ENCODE data around the gene NHLRC4.

Gene NHLRC4

GRCh38 chr16:576823-577201, 10.0 kb downstream of the NHLRC4 start:
- no peak for TF ChIP-seq CTCF (IDR thresholded peaks at IDR 0.05)
- Mint-ChIP-seq H3K27ac (no peak overlapping the region), H3K9me3 (no peaks in the 10 kb centered on the region), H3K27me3 (ENCODE audit: low read depth, poor library complexity) (no peaks in the 10 kb centered on the region), H3K4me1 (peaks cover 8% of the 10 kb centered on the region), H3K36me3 (ENCODE audit: low read depth) (no peaks in the 10 kb centered on the region), H3K4me3 (no peak overlapping the region)
- DNase-seq: no peak

GRCh38 chr16:577796-578195, 11.0 kb downstream of the NHLRC4 start:
- no peak for DNase-seq
- Mint-ChIP-seq H3K27ac (no peak overlapping the region), H3K4me3 (no peak overlapping the region), H3K36me3 (ENCODE audit: low read depth) (no peaks in the 10 kb centered on the region), H3K4me1 (peaks cover 5% of the 10 kb centered on the region), H3K27me3 (ENCODE audit: low read depth, poor library complexity) (no peaks in the 10 kb centered on the region), H3K9me3 (no peaks in the 10 kb centered on the region)
- TF ChIP-seq CTCF (IDR thresholded peaks at IDR 0.05): no peak

- no peak for TF ChIP-seq CTCF (IDR thresholded peaks at IDR 0.05)
- Mint-ChIP-seq H3K9me3 (no peaks in the 10 kb centered on the region), H3K4me1 (peaks cover 5% of the 10 kb centered on the region), H3K27me3 (ENCODE audit: low read depth, poor library complexity) (no peaks in the 10 kb centered on the region), H3K27ac (no peak overlapping the region), H3K36me3 (ENCODE audit: low read depth) (no peaks in the 10 kb centered on the region), H3K4me3 (no peak overlapping the region)
- no peak for DNase-seq
Measured at GRCh38 chr16:578232-578869, 11.5 kb downstream of the NHLRC4 start.

DNA sequence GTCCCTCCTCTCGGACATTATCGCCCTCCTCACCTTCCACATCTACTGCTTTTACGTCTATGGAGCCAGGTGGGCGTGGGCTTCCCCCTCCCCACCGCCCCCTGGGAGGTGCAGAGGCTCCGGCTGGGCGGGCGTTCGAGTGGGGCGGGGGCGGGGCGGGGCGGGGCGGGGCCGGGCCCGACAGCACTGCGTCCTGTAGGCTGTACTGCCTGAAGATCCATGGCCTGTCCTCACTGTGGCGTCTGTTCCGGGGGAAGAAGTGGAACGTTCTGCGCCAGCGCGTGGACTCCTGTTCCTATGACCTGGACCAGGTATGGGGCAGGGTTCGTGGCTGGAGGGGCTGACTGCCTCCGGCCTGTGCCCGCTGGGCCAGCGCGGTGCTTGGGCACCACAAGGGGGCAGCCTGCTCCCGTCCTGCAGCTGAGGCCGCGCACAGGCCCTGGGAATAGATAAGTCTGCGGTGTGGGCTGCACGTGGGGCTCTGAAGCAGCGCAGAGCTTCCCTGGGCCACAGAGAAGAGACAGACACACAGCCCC, 12.1 kb downstream of the NHLRC4 start:
- peak; percentile 80 for TF ChIP-seq CTCF (IDR thresholded peaks at IDR 0.05)
- H3K27me3 Mint-ChIP-seq (ENCODE audit: low read depth, poor library complexity): no peaks in the 10 kb centered on the region
- no peaks in the 10 kb centered on the region for H3K36me3 Mint-ChIP-seq (ENCODE audit: low read depth)
- no peaks in the 10 kb centered on the region for H3K9me3 Mint-ChIP-seq
- no peak overlapping the region for H3K27ac Mint-ChIP-seq
- DNase-seq: peak; percentile 84
- H3K4me1 Mint-ChIP-seq: peaks cover 5% of the 10 kb centered on the region
- no peak overlapping the region for H3K4me3 Mint-ChIP-seq

DNA sequence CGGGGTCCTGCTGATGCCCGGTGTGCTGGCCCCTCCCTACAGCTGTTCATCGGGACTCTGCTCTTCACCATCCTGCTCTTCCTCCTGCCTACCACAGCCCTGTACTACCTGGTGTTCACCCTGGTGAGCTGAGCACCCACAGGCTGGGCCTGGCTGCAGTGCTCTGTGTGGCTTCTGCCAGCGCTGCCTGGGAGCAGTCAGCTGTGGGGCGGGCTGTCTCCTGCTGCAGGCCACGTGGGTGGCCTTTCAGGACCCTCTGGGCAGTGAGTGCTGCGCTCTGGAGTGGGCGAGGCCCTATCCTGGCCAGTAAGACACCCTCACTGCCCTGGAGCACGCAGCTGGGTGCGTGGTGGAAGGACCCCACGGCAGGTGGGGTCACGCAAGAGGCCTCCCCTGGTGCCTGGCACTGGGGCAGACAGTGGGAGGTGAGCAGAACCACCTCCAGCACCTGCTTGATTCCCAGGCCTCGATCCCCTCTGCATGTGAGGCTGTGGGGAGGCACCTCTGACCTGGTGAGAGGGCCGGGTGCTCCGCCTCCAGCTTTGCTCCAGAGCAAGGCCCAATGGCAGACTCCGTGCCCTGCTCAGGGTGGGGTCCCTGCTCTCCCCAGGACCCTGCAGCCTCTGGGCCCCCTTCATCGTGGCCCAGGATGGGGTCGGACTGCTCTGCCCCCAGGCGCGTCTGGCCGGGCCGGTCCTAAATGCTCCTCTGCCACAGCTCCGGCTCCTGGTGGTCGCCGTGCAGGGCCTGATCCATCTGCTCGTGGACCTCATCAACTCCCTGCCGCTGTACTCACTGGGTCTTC, 13.5 kb downstream of the NHLRC4 start:
- Mint-ChIP-seq H3K4me1 (peaks cover 6% of the 10 kb centered on the region), H3K36me3 (ENCODE audit: low read depth) (no peaks in the 10 kb centered on the region), H3K4me3 (no peak overlapping the region), H3K27ac (no peak overlapping the region), H3K27me3 (ENCODE audit: low read depth, poor library complexity) (no peaks in the 10 kb centered on the region), H3K9me3 (no peaks in the 10 kb centered on the region)
- DNase-seq: no peak
- TF ChIP-seq CTCF (IDR thresholded peaks at IDR 0.05): no peak
